Measurements from ENCODE around the gene NAV3.

DNA sequence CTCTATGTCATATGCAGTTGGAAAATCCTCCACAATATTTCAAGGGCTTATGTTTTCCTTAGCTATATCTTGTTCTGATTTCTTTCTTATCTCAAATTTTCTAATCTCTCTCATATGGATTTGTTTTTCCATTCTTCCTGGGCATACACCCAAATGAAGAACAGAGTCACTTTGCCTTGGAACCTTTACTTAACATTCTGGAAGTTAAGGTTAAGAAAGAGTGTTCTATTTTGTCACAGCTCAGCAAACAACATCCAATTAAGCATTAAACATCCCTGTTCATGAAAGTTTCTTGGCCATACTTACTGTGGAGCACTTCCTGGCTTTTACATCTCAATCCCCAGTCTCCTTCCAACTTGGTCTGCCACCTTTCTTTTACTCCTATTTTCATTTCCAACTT, 5.3 kb downstream of the NAV3 start:
- TF ChIP-seq SUZ12 (IDR thresholded peaks at IDR 0.05; ENCODE audit: extremely low read depth, insufficient read depth, insufficient read length): no peak
- TF ChIP-seq ZNF274 (IDR thresholded peaks at IDR 0.05; ENCODE audit: low read depth, low read length): no peak

Data from NT2/D1 (cell line).